Uterus (tissue), 4 donors: ENCODE data around the gene MPG. TPM values are rescaled to one million over a fixed set of nuclear protein-coding genes. Genes with fewer than 3 reads are reported as not detected.

ENCODE experiments used
- DNase-seq, 2 donors: peaks; one replicate each; pipeline ENCODE4 v3.0.0-alpha.2; 2019 to 2020
- H3K27ac ChIP-seq, 2 donors: fragments of 200-600 bp; sonication (generic); 1 replicate in 1 of 2; 2 replicates in 1 of 2; pipeline ENCODE4 v1.5.1; 2016 to 2018
- H3K27me3 ChIP-seq, 2 donors: fragments of 200-600 bp; sonication (generic); one replicate each; pipeline ENCODE4 v1.5.1; 2018 to 2019; ENCODE audit warnings: control low read depth in 1 of 2
- H3K36me3 ChIP-seq, 2 donors: fragments of 200-600 bp; sonication (generic); one replicate each; pipeline ENCODE4 v1.5.1; 2019; ENCODE audit warnings: control low read depth in 1 of 2
- H3K4me1 ChIP-seq, 2 donors: fragments of 200-600 bp; sonication (generic); one replicate each; pipeline ENCODE4 v1.5.1; 2018 to 2019; ENCODE audit warnings: control low read depth in 1 of 2
- H3K4me3 ChIP-seq, 2 donors: fragments of 200-600 bp; sonication (generic); 1 replicate in 1 of 2; 2 replicates in 1 of 2; pipeline ENCODE4 v1.5.1; 2018 to 2019; ENCODE audit warnings: mild to moderate bottlenecking in 1 of 2
- H3K9me3 ChIP-seq, 2 donors: fragments of 200-600 bp; sonication (generic); one replicate each; pipeline ENCODE4 v1.5.1; 2019; ENCODE audit warnings: control low read depth in 1 of 2
- CTCF ChIP-seq, 4 experiments: fragments of 200-600 bp in 2 of 4; fragments of 450-650 bp in 2 of 4; sonication (generic) in 2 of 4; IDR thresholded peaks; one replicate each; pipeline ENCODE4 v1.5.1; 2016 to 2019; ENCODE audit warnings: antibody characterized with exemption in 4 of 4, mild to moderate bottlenecking in 2 of 4, moderate library complexity in 1 of 4
- POLR2A ChIP-seq, 2 donors: fragments of 450-650 bp; IDR thresholded peaks; one replicate each; pipeline ENCODE4 v1.6.1; 2016; ENCODE audit warnings: antibody characterized with exemption in 2 of 2, mild to moderate bottlenecking in 1 of 2, moderate library complexity in 1 of 2
- intact Hi-C: fragments of 100-400 bp; cut with DNase I; formaldehyde crosslinking; loops from one replicate; pipeline ENCODE4 v1.15.1; 2023; ENCODE audit warnings: low total_unique reads
- total RNA-seq, 4 donors: library from RNA; depleted of rRNA in 3 of 4; stranded (reverse); fragments of >200 nt in 3 of 4; gene quantifications; one replicate each; pipeline versions ENCODE4 v1.1.0 to v1.2.4, GENCODE V29; 2014 to 2023
- donor health status: DM: yes; HTN: yes; CAD: no.

MPG gene
- total RNA-seq, 4 donors from 2014 or later, result 35.7 to 305 (median 63.7) TPM

- TF ChIP-seq CTCF (IDR thresholded peaks at IDR 0.05) (no peak), POLR2A (IDR thresholded peaks at IDR 0.05) (no peak)
- no peaks in the 10 kb centered on the region for H3K9me3 ChIP-seq
- peaks cover 5 to 33% of the 10 kb centered on the region in 2 donors for H3K4me1 ChIP-seq
- no peaks in the 10 kb centered on the region for H3K36me3 ChIP-seq
- H3K27ac ChIP-seq, result peak overlapping the region; percentile 90 to 93
- intact Hi-C loops, result no loop called here
- H3K27me3 ChIP-seq, result no peaks in the 10 kb centered on the region
- peak overlapping the region in 1 of 2 donors; percentile 81 for H3K4me3 ChIP-seq
- peak; percentile 76 to 85 for DNase-seq
These were observed 1.3 kb upstream of the MPG start for GRCh38 chr16:76535-77272.

DNA sequence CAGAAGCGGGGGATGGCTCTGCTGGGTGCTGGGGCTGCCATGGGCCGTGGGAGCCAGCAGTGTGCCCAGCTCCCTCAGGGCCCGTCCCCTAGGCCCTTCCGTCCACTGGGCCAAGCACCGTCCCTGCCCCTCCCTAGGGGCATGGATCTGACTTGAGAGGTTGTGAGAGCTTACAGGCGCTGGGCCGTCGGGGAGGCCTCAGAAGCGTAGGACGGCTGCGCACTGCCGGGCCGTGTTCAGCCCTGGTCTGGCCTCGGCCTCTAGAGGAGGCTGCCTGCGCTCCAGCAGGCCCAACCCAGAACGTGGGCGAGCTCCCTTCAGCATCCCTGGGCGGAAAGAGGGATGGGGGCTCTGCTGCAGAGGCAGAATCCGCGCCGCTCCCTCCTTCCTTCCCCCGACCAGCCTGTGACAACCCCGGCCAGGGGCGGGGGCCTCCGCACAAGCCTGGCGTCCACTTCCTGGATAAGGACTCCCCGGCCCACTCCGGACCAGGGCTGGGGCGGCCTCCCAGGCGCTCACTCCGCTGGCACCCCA lies 685 bp upstream of the MPG start:
- no peaks in the 10 kb centered on the region for H3K9me3 ChIP-seq
- peak; percentile 54 to 64 for DNase-seq

GRCh38 chr16:78444-79150 lies 572 bp downstream of the MPG start:
- peaks cover 5 to 29% of the 10 kb centered on the region in 2 donors for H3K4me1 ChIP-seq
- peak overlapping the region; percentile 90 to 93 for H3K27ac ChIP-seq
- peak overlapping the region; percentile 65 to 81 for H3K4me3 ChIP-seq
- intact Hi-C loops, result no loop called here
- no peak for TF ChIP-seq CTCF (IDR thresholded peaks at IDR 0.05)
- TF ChIP-seq POLR2A (IDR thresholded peaks at IDR 0.05), result no peak
- DNase-seq, result peak in 1 of 2 donors; percentile 49
- H3K36me3 ChIP-seq, result no peaks in the 10 kb centered on the region
- H3K27me3 ChIP-seq, result no peaks in the 10 kb centered on the region
- H3K9me3 ChIP-seq, result no peaks in the 10 kb centered on the region

More for the DNA sequence above, 685 bp upstream of the MPG start:
- H3K36me3 ChIP-seq, result no peaks in the 10 kb centered on the region
- peaks cover 5 to 33% of the 10 kb centered on the region in 2 donors for H3K4me1 ChIP-seq
- intact Hi-C loops, result no loop called here
- H3K27ac ChIP-seq, result peak overlapping the region; percentile 90 to 93
- no peak for TF ChIP-seq CTCF (IDR thresholded peaks at IDR 0.05)
- TF ChIP-seq POLR2A (IDR thresholded peaks at IDR 0.05), result no peak
- H3K4me3 ChIP-seq, result peak overlapping the region; percentile 65 to 81
- no peaks in the 10 kb centered on the region for H3K27me3 ChIP-seq

- Histone ChIP-seq H3K27ac (peak overlapping the region; percentile 90 to 93), H3K9me3 (no peaks in the 10 kb centered on the region)
These were observed 1.4 kb downstream of the MPG start for GRCh38 chr16:79151-80054.

More at GRCh38 chr16:79151-80054, 1.4 kb downstream of the MPG start:
- peaks cover 5 to 36% of the 10 kb centered on the region in 2 donors for H3K4me1 ChIP-seq
- no peak overlapping the region for H3K4me3 ChIP-seq
- no peak for TF ChIP-seq CTCF (IDR thresholded peaks at IDR 0.05)
- TF ChIP-seq POLR2A (IDR thresholded peaks at IDR 0.05), result no peak
- H3K27me3 ChIP-seq, result no peaks in the 10 kb centered on the region
- DNase-seq, result no peak
- H3K36me3 ChIP-seq, result no peaks in the 10 kb centered on the region
- intact Hi-C loops, result no loop called here
